SH-SY5Y (cell line): ENCODE results near the gene TMEM106B.

Experiments
- GATA2 ChIP-seq: IDR thresholded peaks from 2 replicates; pipeline ENCODE4 v1.6.1; 2011; ENCODE audit warnings: mild to moderate bottlenecking, low read depth, low read length
- GATA3 ChIP-seq: IDR thresholded peaks from 2 replicates; pipeline ENCODE4 v1.6.1; 2011; ENCODE audit warnings: low read depth, mild to moderate bottlenecking, low read length, moderate library complexity

GRCh38 chr7:12289996-12290395, 78.9 kb downstream of the TMEM106B start:
- TF ChIP-seq GATA2 (no peak), GATA3 (no peak)
